ENCODE data around the gene DPH1.

Gene DPH1

DNA sequence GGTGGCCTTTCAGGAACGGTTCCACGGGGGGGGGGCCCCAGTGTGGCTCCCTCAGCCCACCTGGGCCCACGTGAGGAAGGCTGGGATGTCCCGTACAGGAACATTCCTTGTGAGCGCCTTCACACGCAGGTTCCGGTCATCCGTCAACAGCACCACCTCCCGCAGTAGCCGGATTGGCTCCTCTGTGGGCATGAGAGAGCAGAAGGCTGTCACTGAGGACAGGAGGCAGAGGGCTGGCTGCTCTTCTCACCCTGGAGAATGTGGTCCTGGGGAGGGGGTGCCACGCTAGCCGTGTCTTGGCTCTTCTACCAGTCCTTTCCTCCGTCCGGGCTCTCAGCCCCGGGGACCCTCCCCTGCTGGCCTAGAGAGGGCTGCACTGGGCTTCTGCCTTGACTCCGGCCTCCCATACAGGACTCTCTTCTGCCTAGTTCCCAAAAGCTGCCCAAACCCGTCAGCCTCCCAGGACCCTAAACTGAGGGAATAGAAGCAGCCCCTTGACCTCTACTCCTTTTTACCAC lies 31.5 kb downstream of the DPH1 start:
- no peak for DNase-seq (ENCODE audit: low read depth in 2 of 2)

DNA sequence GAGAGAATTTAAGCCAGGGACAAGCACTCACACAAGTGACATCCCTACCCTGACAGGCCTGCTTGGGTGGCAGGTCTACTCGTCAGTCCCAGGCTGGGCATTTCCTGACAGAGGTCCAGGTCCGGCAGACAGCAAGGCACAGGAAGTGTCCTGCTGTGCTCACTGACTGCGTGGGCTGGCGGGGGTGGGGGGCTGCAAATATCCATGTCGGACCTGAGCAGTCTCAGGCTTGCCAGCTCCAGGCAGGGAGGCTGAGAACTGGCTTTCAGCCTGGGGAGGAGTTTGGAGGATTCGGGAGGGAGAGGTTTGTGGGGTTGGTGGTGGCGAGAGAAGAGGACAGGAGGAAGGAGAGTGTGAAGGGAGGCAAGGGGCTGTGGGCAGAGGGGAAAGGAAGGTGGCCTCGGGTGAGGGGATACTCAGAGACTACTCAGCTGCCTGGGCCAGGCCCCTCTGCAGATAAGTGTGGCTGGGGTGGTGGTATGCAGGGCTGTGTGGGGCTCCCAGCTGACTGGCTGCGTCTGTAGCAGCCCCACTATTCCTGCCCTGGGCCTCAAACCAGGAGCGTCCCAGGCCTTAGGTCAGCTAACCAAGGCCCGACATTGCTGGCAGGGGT lies 32.7 kb downstream of the DPH1 start:
- DNase-seq (ENCODE audit: low read depth in 2 of 2) = no peak

DNA sequence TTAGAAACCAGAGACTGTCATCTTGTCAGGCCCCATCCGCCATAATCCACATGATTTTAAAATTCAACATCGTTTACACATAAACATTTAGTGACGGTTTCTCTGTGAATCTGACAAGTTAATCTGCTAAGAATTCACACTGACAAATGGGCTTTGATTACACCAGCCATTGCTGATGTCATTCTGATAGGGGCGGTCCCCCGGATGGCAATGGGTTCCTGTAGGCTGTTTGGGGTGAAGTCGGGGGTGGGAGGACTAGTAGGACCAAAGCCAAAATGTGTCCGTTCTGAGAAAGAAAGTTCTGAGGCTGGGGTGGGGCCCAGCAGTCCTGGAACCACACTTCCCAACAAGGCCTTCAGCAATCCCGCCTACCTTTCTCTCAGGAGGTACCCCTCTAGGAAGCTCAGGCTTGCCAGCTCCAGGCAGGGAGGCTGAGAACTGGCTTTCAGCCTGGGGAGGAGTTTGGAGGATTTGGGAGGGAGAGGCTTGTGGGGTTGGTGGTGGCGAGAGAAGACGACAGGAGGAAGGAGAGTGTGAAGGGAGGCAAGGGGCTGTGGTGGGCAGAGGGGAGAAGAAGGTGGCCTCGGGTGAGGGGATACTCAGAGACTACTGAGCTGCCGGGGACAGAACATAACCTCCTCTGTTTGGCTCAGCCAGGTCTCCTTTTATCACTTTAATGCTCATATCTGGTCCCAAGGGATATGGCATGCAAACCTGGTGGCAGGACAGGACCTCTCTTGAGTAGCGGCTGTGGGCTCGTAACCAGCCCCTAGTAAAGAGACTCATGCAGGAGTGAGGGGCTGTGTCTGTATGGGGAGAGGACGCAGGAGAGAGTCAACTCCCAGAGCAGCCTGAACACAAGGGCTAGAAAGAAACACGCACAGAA lies 33.6 kb downstream of the DPH1 start:
- DNase-seq (ENCODE audit: low read depth in 2 of 2) = no peak

DNA sequence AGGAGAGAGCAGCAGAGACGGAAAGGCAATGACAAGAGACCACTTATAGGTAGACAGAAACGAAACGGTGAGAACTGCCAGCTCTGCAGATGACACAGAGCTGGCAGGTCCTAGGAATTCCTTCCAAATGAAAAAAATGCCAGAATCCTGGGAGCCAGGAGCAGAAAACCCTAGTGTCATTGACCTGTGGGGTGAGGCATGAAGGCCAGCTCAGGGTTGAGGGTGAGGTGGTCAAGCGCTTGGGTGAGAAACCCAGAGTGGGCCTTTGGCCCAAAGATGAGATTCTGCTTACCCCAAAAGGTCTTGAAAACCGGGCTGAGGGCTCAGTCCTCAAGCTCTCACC lies 34.2 kb downstream of the DPH1 start:
- DNase-seq (ENCODE audit: low read depth in 2 of 2) = no peak

DNA sequence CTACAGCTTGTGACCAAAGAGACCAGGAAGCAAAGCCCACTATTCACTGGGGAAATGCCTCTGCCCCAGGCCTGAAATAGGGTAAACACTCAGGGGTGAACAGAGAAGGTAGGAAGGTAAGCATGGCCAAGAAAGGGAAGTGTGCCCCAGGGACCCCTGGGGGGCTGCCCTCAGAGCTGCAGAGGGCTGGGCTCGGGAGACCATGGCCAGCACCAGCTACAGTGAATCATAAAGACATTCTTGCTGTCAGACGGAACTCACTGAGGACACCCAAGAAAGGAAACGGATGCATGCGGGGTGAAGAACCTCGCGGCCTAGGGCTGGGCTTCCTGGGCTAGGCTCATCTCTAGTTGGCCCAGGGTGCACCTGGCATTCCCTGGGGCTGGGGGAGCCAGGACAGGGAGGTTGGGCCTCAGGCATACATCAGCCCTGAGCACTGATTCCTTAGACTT lies 34.6 kb downstream of the DPH1 start:
- DNase-seq (ENCODE audit: low read depth in 2 of 2) = no peak

DNA sequence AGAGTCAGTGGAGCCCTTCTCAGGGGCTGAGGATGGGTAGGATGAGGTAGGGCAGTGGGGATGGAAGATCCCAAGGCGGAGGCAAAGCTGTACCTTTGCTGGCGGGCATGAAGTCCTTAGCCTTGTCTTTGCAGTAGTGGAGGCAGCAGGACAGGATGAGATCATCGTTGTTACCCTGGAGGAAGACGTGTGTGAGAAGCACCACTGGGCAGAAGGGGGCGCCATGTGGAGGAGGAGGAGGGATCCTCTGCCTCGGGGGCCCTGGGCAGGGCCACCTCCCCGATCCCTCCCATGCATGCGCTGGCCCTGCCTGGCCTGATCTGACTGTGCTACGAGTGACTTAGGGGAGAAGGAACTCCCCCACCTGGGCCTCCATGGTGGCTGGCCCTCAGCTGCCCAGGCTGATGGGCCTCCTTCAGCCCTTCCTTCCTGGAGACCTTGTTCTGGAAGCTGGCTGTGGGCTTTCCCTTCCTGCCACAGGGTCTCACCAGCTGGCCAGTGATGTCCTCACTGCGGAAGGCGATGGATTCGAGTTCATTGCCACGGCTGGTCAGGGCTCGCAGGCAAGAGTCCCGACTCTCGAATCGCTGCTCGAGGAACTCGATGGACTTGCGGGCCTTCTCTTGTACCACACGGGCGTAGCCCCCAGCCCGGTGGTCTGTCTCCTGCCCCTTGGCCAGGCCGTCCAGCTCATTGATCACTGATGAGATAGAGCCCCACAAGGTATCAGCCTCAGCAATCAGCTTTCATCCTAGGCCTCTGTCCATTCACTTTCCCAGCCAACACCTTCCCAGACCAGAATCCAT lies 35.2 kb downstream of the DPH1 start:
- DNase-seq (ENCODE audit: low read depth in 2 of 2) = no peak

DNA sequence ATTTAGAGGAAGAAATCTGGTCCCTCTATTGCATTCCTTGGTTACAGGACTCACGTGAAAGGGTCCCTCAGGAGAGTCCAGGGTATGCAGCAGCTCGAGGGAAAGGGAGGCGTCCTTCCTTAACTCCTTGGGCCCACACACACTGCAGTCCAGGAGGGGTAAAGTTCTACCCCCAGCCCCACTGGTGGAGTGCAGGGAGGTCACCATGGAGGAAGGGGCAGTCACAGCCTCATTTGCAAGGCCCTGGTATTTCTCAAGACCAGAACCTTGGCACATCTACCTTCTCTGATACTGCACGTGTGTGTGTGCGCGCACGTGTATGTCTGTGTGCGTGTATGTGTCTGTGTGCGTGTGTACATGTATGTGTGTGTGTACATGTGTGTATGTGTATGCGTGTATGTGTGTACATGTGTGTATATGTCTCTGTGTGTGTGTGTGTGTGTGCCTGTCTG lies 36.0 kb downstream of the DPH1 start:
- DNase-seq (ENCODE audit: low read depth in 2 of 2) = no peak

DNA sequence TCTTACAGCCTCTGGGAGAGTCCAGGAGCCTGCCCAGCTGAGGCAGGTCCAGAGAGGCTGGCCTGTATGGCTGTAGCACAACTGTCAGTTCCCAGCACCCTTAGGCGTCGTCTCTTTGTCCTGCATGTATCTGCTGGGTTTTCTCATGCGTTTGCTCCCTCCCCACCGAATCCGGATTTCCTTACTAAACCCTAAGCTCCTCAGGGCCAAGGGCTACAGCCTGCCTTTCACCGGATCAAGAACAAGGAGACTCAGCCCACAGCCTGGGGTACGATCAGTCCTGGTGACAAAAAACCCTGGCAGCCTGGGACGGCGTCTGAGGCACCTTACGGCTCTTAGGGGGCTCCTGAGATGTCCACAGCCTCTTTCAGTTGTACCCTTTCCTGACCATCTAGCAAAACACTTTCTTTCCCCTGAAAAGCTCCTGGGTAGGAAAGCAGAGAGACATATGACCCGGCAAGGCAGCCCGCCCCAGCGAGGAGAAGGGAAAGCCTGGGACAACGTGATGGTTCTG lies 37.2 kb downstream of the DPH1 start:
- no peak for DNase-seq (ENCODE audit: low read depth in 2 of 2)

DNA sequence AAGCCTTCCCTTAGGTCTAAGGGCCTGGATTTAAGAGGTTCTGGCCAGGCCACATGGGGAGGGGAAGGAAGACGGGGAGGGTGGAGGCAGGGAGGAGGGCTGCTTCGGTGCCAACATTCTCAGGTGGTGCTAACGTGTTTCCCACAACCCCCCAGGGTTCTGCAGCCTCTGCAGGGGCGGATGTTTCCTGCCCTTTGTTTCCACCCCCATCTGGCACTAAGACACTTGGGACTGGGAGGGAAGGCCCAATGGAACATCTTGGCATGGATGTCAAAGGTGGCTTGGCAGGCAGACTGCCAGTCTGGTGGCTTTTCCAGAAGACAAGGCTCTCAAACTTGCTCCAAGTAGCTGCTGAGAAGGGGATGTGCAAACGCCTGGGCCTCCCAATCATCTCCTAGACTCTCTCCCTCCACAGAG lies 37.7 kb downstream of the DPH1 start:
- DNase-seq (ENCODE audit: low read depth in 2 of 2) = no peak

DNA sequence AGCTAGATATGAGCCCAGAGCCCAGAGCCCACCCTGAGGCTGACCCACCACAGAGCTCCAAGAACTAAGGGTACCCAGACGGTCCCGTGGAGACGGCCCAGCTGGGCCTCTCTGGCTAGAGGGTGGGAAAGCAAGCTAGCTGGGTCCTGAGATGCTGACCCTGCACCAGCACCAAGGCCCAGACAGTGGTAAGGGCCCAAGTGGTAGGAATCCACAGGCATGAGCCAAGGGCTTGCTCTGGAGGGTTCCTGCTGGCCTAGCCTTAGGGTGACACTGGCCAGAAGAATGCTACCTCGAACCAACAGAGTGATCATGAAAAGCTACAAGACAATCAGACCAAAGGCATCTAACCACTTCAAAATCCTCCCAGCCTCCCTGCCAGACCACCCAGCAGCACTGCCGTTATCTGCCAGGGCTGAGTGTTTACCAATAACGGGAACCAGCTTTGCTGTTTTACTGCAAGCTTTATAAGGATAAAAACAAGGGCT lies 38.1 kb downstream of the DPH1 start:
- DNase-seq (ENCODE audit: low read depth in 2 of 2) = no peak

DNA sequence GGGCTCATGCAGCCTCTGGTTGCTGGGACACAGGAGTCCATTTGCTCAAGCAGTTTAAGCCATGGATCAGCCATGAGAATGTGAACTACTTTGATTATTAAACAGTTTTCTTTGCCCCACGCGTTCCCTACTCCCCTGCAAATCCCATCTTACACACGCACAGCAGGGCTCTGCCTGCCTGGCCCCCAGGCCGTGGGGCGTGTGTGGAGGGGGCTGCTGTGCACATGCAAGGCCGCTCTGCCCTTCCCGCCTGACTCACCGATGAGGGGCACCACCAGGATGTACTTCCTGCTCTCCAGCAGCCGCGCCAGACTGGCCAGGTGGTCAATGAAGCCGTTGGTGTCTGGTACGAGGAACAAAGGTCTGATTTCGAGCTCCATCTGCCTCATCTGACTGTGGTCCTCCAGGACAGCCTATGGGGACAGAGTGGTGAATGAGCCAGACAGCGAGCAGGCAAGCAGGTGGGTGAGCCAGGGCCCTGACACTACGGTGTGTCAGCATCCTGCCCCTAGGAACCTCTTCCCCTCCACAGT lies 38.6 kb downstream of the DPH1 start:
- DNase-seq (ENCODE audit: low read depth in 2 of 2) = no peak

DNA sequence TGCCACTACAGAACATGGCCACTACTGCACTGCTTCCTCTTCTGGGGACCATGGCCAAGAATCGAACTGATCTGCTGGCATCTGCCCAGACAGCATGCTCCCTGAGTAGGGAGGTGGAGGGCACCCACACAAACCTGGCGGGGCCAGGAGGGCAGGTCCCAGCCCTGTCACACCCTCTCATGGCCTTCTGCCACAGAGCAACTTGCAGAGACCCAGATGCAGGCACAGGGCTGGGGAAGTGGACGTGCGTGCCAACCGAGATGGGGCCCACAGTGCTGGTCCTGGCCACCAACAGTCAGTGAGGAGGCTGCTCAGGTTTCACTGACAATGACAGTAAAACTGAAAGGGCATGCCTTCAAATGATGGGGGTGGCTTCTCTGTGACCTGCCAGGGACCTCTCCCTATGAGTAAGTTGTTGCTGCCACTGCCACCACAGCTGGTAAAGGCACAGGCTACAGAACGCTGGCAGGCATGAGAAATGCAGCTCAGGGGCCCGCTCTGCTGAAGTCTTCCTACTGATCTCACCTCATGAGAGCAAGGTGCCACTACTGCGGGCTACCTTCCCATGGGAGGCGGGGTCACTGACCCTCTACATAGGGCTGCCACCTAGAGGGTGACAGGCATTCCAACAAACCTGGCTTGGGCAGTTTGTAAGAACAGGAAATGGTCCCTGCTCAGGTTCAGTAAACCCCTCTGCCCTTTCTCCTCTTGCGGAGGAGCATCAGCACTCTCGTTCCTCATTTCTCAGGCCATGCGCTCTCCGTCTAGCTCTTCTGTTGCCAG lies 40.5 kb downstream of the DPH1 start:
- no peak for DNase-seq (ENCODE audit: low read depth in 2 of 2)

DNA sequence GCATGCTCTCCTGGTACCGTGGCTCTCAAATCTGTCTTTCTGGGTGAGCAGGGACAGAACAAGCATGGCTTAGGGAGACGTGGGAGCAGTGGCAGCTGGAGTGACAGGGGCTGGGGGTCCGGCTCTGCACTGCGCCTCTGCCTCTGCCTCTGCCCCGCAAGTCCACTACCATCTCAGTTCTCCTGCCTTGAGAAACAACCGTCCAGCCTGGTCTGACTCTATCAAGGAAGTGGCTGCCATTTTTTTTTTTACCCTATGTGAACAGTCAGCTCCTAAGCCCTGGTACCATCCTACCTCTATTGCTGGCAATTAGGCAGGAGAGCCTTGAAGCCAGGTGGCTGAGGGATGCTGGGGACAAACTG lies 41.1 kb downstream of the DPH1 start:
- no peak for DNase-seq (ENCODE audit: low read depth in 2 of 2)

DNA sequence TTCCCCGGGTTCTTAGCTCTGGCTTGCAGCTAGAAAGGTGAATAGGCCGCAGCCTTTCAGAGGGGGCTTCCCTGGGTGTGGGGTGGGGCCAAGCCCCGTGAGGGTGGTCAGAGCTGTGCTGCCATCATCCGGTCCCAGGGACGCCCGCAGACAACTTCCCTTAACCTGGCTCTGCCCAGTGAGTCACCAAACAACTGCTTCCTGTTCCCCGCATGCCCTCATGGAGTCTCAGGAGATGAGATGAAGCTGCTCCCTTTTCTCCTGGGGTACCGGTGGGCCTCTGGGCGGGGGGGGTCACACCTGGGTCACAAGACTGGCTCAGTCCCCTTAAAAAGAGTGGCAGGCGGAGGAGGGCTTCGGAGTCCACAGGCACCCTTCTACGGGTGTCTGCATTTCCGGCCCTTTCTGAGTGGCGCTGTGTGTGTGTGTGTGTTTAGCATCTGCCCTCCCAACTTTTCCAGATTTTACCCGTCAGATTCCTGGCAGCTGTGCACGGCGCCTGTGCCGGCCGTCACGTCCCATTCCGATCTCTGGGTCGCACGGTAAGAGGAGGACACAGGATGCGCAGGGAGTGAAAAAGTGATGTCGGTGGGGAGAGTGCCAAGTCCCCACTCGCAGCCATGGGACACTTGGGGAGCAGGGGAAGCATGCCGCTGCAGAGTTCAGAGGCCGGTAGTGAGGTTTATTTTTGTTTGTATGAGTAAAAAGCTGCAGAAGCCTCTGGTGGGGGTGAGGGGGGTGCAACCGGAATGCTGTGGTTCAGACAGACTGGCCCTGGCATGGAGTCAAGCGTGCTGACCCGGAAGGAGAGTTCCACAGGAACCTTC lies 41.7 kb downstream of the DPH1 start:
- DNase-seq (ENCODE audit: low read depth in 2 of 2) = no peak

DNA sequence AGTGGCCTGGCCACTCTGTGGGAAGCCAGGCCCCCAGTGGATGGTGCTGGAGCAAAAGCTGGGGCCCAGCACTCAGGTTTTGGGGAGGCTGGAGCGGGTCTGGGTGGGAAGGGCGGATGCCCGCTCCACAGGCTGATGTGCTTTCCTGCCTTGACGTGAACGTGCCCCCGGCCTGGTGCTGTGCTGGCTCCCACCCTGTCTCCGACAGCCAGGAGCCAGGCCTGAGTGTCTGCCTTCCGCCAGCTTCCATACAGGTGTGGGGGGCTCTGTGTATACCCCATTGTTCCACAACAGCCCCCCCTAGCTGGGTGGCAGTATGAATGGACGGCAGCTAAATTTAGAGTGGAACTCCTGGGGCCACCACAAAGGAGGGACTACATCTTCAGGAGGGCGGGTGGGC lies 45.0 kb downstream of the DPH1 start:
- no peak for DNase-seq (ENCODE audit: low read depth in 2 of 2)

DNA sequence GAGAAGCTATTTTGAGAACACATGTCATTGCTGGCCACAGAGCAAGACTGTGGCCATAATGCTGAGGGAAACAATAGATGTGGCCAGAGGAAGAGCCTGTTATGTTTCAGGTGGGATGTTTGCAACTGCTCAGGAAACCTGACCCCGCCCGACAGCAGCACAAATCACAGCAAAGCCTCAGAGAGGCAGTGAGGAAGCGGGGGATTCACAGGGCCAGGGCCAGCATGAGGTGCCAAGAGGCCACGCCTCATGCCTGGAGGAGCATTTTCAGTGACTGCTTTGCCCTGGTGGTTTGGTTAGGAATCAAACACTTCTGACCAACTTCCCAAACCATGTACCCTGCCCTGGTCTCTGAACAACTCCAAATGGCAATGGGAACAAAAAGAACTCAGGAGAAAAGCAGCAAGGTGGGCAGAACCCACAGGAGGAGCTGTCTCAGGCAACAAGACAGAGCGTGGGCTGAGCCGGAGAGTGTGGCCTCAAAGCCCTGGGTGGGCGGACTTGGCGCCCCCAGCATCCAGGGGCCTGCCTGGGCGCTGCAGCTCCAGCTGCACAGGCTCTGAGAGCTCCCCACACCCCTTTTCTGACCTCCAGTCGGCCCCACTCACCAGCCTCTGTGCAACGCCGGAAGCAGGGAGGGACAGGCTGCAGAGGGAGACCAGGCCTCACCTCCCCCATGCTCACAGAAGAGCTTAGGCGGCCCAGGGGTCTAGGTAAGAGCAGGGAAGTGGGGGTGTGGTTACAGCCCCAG lies 45.6 kb downstream of the DPH1 start:
- DNase-seq (ENCODE audit: low read depth in 2 of 2) = no peak

DNA sequence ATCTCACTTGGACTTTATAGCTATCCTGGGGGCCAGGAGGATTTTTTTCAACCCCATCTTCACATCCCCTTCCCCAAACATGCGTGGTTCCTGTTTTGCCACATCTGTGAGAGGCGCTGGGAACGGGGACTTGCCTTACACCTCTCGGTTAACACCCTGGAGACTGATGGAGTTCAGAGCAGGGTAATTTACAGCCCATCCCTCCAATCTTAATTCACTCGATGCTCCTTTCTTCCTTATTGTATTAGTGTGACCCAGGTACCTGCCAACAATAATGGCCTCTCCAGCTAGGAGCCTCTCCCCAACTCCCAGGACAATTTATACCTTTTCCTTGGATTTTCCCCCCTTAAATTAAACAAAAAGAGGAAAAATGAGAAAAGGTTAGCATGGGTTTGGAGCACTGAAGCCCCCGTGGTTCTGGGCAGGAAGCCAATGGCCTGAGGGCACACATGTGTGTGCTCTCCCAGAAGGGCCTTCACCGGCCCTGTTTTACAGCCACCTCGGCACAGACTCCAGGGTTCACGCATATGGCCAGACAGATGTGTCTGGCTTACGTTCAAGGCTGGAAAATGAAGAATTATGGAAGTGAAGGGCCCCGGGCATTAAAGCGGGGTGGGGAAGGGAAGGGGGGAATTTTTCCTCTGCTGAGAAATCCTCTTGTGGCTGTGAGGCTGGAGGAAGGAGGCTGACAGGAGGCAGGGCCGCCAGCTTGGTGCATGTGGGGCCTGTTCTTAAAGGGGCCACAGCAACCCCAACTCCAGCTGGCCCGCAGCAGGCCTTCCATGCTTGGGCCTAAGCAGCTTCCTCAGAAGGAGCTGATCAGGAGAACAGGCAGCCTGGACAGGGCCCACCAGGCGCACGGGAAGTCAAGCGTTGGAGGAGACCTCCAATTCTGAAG lies 46.4 kb downstream of the DPH1 start:
- no peak for DNase-seq (ENCODE audit: low read depth in 2 of 2)

DNA sequence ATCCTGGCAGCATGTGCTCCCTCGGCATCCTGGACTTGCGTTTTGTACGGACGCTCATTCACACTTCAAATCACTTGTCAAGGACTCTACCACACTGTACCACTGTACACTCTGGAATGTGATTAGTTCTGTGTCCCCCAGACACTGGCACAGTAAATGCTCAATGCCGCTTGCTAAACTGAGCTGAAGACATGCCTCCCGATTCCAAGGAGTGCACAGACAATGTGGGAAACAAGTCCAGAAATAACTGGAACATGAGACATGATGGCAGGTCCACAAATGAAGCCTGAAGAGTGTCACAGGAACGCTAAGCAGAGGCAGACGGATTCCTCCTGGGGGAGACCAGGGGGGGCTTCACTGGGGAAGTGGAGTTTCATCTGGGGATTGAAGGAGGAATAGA lies 47.1 kb downstream of the DPH1 start:
- no peak for DNase-seq (ENCODE audit: low read depth in 2 of 2)

All from stimulated activated CD8-positive, alpha-beta memory T cell treated with anti-CD3 and anti-CD28 coated beads, Interleukin-7, amount 100 ng/mL, for 4 hours (primary cell).